Measurements from ENCODE around the gene EHD3. TPM values are rescaled to one million over a fixed set of nuclear protein-coding genes. Genes with fewer than 3 reads are reported as not detected.
A peak's percentile ranks its signal among the peaks of the same experiment; 100 is the strongest.

Gene EHD3
- total RNA-seq, 1 donor from 2014 or later: 22.5 TPM

DNA sequence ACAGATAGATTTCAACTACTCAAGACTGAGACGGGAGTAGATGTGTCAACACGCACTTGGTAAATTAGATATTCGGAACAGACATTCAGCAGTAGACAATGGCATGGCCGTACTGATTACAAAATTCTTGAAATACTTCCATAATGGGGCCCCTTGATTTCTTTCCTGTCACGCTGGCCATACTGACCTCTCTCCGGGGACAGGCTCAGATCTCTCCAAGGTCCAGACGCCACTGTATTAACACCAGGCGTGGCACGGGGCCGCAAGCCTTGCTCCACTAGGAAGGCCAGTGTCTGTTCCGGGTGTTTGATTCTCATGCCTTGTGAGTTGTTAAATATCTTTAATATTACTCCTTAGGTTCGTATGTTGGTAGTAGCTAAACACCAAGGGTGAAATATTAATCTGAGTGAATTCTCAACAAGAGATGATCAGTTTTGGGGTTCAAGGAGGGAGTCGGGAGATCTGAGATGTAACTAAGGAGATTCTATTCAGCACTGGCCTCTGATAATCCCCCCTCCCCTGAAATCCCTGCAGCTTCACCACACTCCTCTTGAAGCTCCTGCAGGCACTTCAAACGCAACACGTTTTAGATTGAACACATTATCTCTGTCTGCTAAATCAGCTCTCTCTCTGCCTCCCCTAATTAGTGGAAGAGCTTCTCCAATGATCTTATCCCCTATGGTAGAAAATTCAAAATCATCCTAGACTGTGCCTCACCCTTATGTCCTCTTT lies 2.2 kb upstream of the EHD3 start:
- H3K4me3 ChIP-seq: no peak overlapping the region
- H3K36me3 ChIP-seq: no peaks in the 10 kb centered on the region
- no peaks in the 10 kb centered on the region for H3K27me3 ChIP-seq
- intact Hi-C loops (cut with DNase I): loop anchor here (2.0 to 5.0 kb wide), 3 partner anchors 35 to 519 kb away; no protein-coding TSS in a partner anchor
- peaks cover 9 to 21% of the 10 kb centered on the region in 2 donors for H3K4me1 ChIP-seq
- TF ChIP-seq, protein P1, sequence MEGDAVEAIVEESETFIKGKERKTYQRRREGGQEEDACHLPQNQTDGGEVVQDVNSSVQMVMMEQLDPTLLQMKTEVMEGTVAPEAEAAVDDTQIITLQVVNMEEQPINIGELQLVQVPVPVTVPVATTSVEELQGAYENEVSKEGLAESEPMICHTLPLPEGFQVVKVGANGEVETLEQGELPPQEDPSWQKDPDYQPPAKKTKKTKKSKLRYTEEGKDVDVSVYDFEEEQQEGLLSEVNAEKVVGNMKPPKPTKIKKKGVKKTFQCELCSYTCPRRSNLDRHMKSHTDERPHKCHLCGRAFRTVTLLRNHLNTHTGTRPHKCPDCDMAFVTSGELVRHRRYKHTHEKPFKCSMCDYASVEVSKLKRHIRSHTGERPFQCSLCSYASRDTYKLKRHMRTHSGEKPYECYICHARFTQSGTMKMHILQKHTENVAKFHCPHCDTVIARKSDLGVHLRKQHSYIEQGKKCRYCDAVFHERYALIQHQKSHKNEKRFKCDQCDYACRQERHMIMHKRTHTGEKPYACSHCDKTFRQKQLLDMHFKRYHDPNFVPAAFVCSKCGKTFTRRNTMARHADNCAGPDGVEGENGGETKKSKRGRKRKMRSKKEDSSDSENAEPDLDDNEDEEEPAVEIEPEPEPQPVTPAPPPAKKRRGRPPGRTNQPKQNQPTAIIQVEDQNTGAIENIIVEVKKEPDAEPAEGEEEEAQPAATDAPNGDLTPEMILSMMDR (IDR thresholded peaks at IDR 0.05): no peak
- DNase-seq (ENCODE audit: low spot score in 2 of 2): peak in 1 of 2 donors; percentile 30
- H3K27ac ChIP-seq: no peak overlapping the region
- H3K9me3 ChIP-seq: no peaks in the 10 kb centered on the region

DNA sequence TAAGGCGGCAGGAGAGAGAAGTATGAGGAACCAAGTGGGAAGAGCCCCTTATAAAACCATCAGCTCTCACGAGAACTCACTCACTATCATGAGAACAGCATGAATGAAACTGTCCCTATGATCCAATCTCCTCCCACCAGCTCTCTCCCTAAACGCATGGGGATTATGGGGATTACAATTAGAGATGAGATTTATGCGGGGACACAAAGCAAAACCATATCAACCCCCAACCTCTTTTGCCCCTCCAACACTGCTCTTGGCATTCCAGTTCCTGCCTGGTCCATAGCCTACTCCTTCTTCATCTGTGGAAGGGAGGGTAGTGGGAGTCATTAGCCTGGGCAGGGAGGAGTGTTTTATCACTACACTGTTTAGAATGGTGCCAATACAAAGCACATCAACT lies 1.4 kb upstream of the EHD3 start:
- Histone ChIP-seq H3K9me3 (no peaks in the 10 kb centered on the region), H3K36me3 (no peaks in the 10 kb centered on the region), H3K27me3 (no peaks in the 10 kb centered on the region), H3K4me1 (peaks cover 9 to 24% of the 10 kb centered on the region in 2 donors), H3K4me3 (no peak overlapping the region), H3K27ac (peak overlapping the region in 1 of 2 donors; percentile 99)
- TF ChIP-seq, protein P1 (IDR thresholded peaks at IDR 0.05): no peak
- intact Hi-C loops (cut with DNase I): loop anchor here (2.0 to 5.0 kb wide), 3 partner anchors 34 to 520 kb away; no protein-coding TSS in a partner anchor
- DNase-seq (ENCODE audit: low spot score in 2 of 2): no peak

DNA sequence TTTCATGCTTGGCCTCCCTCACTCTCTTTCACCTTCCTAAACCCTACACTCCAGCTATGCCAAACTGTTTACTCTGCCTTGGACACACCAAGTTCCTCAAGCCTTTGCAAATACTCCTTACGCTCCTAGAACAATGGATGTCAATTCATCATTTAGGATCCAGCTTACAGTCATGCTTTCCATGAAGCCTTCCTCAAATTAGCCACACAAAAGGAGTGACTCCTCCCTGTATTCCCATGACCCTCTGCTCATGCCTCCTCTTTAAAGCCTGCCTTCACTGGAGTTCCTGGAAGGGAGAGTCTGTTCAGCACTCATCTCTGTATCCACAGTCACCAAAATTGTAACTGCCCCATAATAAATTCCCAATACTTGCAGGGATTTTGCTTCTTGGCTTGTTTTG lies 721 bp upstream of the EHD3 start:
- no peaks in the 10 kb centered on the region for H3K27me3 ChIP-seq
- peak overlapping the region; percentile 55 to 77 for H3K4me3 ChIP-seq
- peaks cover 11 to 30% of the 10 kb centered on the region in 2 donors for H3K4me1 ChIP-seq
- peak overlapping the region; percentile 82 to 99 for H3K27ac ChIP-seq
- no peak for DNase-seq (ENCODE audit: low spot score in 2 of 2)
- intact Hi-C loops (cut with DNase I): loop anchor here (1.0 to 5.0 kb wide), 4 partner anchors 34 to 521 kb away; no protein-coding TSS in a partner anchor
- H3K36me3 ChIP-seq: no peaks in the 10 kb centered on the region
- TF ChIP-seq, protein P1 (IDR thresholded peaks at IDR 0.05): no peak
- H3K9me3 ChIP-seq: no peaks in the 10 kb centered on the region

DNA sequence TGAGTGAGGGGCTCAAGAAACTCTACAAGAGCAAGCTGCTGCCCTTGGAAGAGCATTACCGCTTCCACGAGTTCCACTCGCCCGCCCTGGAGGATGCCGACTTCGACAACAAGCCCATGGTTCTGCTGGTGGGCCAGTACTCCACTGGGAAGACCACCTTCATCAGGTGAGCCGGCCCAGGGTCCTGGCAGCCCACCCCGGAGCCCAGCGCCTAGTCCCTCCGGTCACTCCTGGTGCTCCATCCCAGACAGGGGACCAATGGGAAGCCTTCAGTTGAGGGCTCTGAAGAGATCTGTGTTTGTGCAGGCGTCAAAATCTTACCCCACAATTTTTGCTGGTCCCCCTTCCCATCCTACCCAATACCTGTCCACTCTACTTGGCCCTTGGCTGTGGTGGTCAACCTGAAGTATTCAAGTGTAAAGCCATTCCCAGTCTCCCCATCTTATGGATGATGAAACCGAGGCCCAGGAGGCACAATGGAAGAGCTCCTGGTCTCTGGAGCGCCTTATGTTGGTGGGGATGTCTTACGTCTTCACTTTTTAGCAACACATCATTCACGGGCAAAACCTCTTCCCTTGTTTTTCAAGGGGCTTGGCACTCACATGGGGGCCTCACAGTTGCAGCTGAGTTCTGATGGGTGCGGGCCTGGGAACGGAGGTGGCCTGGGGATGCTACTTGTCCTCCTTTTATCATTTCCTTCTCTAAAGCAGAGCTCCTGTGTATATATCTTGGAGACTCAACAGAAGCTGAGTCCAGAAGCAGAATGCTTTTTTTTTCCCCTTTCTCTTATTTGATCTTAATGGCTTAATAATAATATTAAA lies 941 bp downstream of the EHD3 start:
- Histone ChIP-seq H3K9me3 (no peaks in the 10 kb centered on the region), H3K4me1 (peaks cover 26 to 46% of the 10 kb centered on the region in 2 donors), H3K36me3 (no peaks in the 10 kb centered on the region), H3K27me3 (no peaks in the 10 kb centered on the region), H3K27ac (peak overlapping the region; percentile 82 to 99), H3K4me3 (peak overlapping the region; percentile 55 to 77)
- TF ChIP-seq, protein P1 (IDR thresholded peaks at IDR 0.05): no peak
- intact Hi-C loops (cut with DNase I): loop anchor here (5.0 kb wide), 2 partner anchors 87 to 523 kb away; no protein-coding TSS in a partner anchor
- no peak for DNase-seq (ENCODE audit: low spot score in 2 of 2)

DNA sequence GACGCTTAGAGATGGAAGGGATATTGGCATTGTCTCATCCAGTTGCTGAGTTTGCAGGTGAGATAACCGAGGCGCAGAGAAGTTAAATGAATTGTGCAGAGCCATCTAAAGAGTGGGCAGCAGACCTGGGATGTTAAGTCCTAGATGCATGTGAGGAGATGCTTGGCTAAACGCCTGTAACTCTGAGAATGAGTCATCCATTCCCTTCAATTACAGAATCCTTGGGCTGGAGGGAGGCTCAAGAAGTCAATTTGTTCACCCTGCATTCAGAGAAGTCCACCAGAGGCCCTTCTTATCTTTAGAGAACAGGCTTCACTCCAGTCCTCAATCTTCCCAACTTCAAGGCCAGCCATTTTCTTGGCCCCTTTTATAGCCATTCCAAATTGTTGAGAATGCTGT lies 1.6 kb downstream of the EHD3 start:
- Histone ChIP-seq H3K27ac (peak overlapping the region; percentile 95 to 99), H3K4me3 (peak overlapping the region; percentile 55 to 77), H3K4me1 (peaks cover 26 to 51% of the 10 kb centered on the region in 2 donors), H3K27me3 (no peaks in the 10 kb centered on the region), H3K36me3 (no peaks in the 10 kb centered on the region), H3K9me3 (no peaks in the 10 kb centered on the region)
- TF ChIP-seq, protein P1 (IDR thresholded peaks at IDR 0.05): no peak
- intact Hi-C loops (cut with DNase I): no loop called here
- DNase-seq (ENCODE audit: low spot score in 2 of 2): peak in 1 of 2 donors; percentile 79

Measured in ascending aorta (tissue), 2 donors.